ENCODE results near the gene SPATA13.

DNA sequence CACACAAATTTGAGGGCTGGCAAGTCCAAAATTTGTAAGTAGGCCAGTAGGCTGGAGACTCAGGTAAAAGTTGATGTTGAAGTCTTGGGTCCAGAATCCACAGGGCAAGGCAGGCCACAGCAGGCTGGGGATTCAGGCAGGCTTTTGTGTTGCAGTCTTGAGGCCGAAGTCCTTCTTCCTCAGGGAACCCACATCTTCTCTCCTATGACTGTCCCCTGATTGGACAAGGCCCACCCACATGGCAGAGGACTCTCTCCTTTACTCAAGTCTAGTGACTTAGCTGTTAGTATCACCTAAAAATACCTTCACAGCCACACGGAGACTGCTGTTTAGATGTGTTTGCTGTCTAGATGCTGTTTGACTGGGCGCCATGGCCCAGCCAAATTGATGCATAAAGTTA lies 9.9 kb upstream of the SPATA13 start:
- no peak for TF ChIP-seq SIN3A (IDR thresholded peaks at IDR 0.05; ENCODE audit: borderline replicate concordance, insufficient read depth, low read length)
- TF ChIP-seq POLR2AphosphoS5 (IDR thresholded peaks at IDR 0.05; ENCODE audit: low read depth, low read length) = no peak

All from PFSK-1 (cell line).